Measurements from ENCODE around the gene CAPN13. TPM values are rescaled to one million over a fixed set of nuclear protein-coding genes. Genes with fewer than 3 reads are reported as not detected.

CAPN13 gene
- polyA plus RNA-seq, 1 experiment: not detected

DNA sequence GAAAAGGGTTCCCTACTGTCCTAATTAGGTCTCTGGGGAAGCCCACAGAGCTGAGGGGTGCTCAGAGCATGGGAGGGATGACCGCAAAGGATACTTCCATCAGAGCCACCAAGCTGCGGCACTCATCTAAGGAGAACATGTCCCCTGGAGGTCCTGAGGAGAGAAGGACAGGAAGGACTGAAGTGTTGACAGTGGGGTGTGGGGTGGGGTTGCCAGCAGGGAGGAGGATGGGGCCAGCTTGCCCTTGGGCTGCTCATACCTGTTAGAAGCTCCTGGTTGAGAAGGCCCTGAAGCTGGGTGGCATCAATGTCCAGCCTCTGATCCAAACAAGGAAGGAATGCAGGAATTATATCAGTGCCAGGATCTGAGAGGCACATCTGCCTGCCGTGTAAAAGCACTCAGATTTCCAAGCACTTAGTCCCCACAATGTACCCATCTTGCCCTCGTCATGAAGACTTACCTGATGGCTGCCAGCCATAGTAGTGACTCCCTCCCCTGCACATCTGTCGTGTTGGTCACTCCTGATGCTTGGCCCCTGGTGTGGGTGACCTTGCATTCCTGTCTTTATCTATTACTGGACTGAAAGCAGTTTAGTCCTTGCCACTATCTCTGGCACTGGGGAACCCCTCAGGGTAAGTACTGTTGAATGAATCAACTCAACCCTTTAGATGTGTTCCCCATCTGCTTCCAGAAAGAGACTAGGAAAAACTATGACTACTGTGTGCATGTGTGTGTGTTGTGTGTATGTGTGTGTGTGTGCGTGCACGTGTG is 68.9 kb downstream of the CAPN13 start:
- CTCF ChIA-PET: no interaction called here
- Histone ChIP-seq H3K27me3 (ENCODE audit: control insufficient read depth, insufficient read depth, low read length) (no peaks in the 10 kb centered on the region), H3K4me3 (ENCODE audit: low read depth, low read length) (no peak overlapping the region), H3K36me3 (ENCODE audit: control insufficient read depth, insufficient read depth, low read length) (no peaks in the 10 kb centered on the region)
- POLR2A ChIA-PET: no interaction called here
- TF ChIP-seq, protein P1, sequence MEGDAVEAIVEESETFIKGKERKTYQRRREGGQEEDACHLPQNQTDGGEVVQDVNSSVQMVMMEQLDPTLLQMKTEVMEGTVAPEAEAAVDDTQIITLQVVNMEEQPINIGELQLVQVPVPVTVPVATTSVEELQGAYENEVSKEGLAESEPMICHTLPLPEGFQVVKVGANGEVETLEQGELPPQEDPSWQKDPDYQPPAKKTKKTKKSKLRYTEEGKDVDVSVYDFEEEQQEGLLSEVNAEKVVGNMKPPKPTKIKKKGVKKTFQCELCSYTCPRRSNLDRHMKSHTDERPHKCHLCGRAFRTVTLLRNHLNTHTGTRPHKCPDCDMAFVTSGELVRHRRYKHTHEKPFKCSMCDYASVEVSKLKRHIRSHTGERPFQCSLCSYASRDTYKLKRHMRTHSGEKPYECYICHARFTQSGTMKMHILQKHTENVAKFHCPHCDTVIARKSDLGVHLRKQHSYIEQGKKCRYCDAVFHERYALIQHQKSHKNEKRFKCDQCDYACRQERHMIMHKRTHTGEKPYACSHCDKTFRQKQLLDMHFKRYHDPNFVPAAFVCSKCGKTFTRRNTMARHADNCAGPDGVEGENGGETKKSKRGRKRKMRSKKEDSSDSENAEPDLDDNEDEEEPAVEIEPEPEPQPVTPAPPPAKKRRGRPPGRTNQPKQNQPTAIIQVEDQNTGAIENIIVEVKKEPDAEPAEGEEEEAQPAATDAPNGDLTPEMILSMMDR (IDR thresholded peaks at IDR 0.05; ENCODE audit: insufficient read depth, low read depth, low read length): no peak
- no peak for DNase-seq (ENCODE audit: low read depth)

DNA sequence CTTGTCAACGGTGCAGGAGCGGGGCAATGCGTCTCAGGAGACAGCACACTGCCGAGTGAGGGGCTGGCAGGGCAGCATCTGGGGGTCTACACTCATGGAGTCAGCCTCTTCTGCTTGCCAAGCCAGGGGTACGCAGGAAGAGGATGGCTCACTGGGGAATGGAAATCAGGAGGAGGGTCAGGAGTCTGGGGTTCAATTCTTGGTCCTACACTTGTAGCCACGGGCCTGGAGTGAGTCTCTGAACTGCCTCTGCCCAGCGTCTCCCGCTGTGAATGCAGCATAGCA is 70.0 kb downstream of the CAPN13 start:
- DNase-seq (ENCODE audit: low read depth): no peak
- Histone ChIP-seq H3K27me3 (ENCODE audit: control insufficient read depth, insufficient read depth, low read length) (no peaks in the 10 kb centered on the region), H3K4me3 (ENCODE audit: low read depth, low read length) (no peak overlapping the region), H3K36me3 (ENCODE audit: control insufficient read depth, insufficient read depth, low read length) (no peaks in the 10 kb centered on the region)
- CTCF ChIA-PET: no interaction called here
- POLR2A ChIA-PET: no interaction called here
- TF ChIP-seq, protein P1 (IDR thresholded peaks at IDR 0.05; ENCODE audit: insufficient read depth, low read depth, low read length): no peak

DNA sequence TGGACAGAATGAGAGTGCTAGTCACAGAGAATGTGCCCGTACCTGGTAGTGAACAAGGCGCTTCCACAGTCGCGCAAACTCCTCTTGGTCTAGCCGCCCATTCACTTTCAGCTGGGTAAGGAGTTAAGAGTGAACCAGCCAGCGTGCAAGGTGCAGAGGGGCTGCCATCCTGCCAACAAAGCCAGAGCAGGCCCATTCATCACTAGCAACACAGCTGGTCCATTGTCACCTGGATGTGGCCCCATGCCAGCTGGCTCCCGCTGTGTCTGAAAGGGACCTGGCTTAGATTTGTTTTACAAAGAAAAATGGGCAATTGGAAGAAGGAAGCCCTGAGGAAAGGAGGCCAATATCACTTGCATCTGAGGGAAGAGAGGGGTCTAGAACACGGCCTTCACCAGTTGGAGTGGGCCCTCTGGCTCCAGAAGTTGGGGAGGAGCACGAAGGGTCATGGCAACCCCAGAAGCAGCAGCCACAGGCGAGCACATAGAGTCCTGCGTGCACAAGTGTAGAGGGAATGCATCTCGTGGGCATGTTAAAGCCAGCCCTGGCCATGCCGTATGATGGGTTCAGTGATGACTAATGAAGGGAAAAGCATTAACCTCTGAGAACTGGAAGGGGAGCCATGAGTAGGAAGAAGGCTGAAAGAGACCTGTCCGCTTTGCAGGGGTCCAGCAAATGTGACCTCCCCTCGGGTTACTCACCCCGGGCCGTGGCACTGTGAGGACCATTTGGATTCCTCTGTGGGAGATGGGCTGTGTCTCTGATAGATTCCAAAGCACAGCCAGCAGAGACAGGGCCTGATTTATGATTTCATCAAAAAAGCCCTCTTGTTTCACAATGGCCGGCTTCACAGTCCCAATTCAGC is 70.6 kb downstream of the CAPN13 start:
- ChIA-PET POLR2A (no interaction called here), CTCF (no interaction called here)
- Histone ChIP-seq H3K4me3 (ENCODE audit: low read depth, low read length) (no peak overlapping the region), H3K27me3 (ENCODE audit: control insufficient read depth, insufficient read depth, low read length) (no peaks in the 10 kb centered on the region), H3K36me3 (ENCODE audit: control insufficient read depth, insufficient read depth, low read length) (no peaks in the 10 kb centered on the region)
- DNase-seq (ENCODE audit: low read depth): no peak
- TF ChIP-seq, protein P1 (IDR thresholded peaks at IDR 0.05; ENCODE audit: insufficient read depth, low read depth, low read length): no peak

DNA sequence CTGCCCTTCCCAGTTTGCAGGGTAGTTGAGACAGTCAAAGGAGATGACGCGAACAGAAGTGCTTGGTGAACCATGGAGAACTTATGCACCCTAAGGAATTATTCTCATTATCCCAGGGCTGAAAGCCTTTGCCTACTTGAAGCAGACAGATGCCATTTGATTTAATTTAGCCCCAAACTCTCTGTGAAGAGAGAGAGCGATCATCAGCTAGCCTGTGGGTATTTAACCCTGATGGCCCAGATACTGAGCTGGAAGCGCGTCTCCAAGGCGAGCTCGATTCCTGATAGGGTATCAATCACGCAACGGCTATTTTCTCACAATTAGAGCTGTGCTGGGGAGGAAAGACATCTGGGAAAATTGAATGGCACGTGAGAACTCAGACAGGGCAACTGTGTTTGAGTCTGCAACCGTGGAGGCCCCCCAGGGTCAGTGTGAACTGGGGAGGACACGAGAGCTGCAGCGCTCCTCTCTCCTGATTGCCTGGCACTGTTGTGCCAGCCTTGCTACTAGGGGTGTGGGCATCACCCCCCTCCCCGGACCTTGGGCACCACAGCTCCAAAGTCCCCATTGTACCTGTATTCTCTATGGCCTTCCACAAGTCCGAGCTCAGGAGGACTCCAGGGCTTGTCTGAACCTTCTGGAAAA is 73.2 kb downstream of the CAPN13 start:
- TF ChIP-seq, protein P1 (IDR thresholded peaks at IDR 0.05; ENCODE audit: insufficient read depth, low read depth, low read length): no peak
- H3K27me3 ChIP-seq (ENCODE audit: control insufficient read depth, insufficient read depth, low read length): no peaks in the 10 kb centered on the region; the same call in 1 of the 2 replicates
- DNase-seq (ENCODE audit: low read depth): no peak
- POLR2A ChIA-PET: no interaction called here
- no peaks in the 10 kb centered on the region for H3K36me3 ChIP-seq (ENCODE audit: control insufficient read depth, insufficient read depth, low read length)
- CTCF ChIA-PET: no interaction called here
- H3K4me3 ChIP-seq (ENCODE audit: low read depth, low read length): no peak overlapping the region

DNA sequence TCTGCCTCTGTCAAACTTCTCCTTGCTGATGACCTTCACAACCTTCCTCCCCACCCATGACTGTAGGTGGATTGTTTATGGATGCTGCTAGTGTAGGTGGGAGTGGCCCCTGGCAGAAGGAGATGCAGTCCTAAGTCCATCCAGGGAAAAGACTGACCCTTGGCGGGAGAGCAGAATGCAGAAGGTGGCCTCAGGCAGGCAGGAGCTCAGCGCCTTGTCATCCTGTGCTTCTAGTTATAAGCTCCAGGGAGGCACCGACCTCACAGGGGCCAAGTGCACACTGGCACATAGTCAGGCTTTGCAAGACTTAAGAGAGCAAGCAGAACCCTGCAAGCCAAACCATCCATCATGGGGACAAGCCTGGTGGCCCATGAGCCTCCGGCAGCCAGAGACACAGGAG is 74.4 kb downstream of the CAPN13 start:
- DNase-seq (ENCODE audit: low read depth): no peak
- Histone ChIP-seq H3K36me3 (ENCODE audit: control insufficient read depth, insufficient read depth, low read length) (no peaks in the 10 kb centered on the region), H3K4me3 (ENCODE audit: low read depth, low read length) (no peak overlapping the region), H3K27me3 (ENCODE audit: control insufficient read depth, insufficient read depth, low read length) (no peaks in the 10 kb centered on the region; the same call in 1 of the 2 replicates)
- TF ChIP-seq, protein P1 (IDR thresholded peaks at IDR 0.05; ENCODE audit: insufficient read depth, low read depth, low read length): no peak
- ChIA-PET POLR2A (no interaction called here), CTCF (no interaction called here)
